Effector memory CD4-positive, alpha-beta T cell (primary cell): ENCODE measurements around the gene TNS3.
"Not testable (repeated sequence)": the region's sequence is repeated elsewhere in the genome, so short reads cannot be mapped to it uniquely, and the experiment has no call there.

ENCODE experiments used
- DNase-seq, 3 donors: peaks; one replicate each; pipeline ENCODE4 v3.0.0-alpha.2; 2020
- H3K27ac ChIP-seq: 2 replicates; pipeline ENCODE4 v1.7.0; 2013; ENCODE audit warnings: mild to moderate bottlenecking, low read length, moderate library complexity; ENCODE audit not compliant: insufficient read depth, poor library complexity, severe bottlenecking
- H3K27me3 ChIP-seq: replicated peaks from 2 replicates; pipeline ENCODE4 v1.7.0; 2013; ENCODE audit warnings: mild to moderate bottlenecking, low read length; ENCODE audit not compliant: insufficient read depth, control insufficient read depth, poor library complexity, severe bottlenecking
- H3K36me3 ChIP-seq: 2 replicates; pipeline ENCODE4 v1.7.0; 2013; ENCODE audit warnings: mild to moderate bottlenecking, low read length, moderate library complexity; ENCODE audit not compliant: control insufficient read depth, insufficient read depth
- H3K4me1 ChIP-seq: 2 replicates; pipeline ENCODE4 v1.7.0; 2013; ENCODE audit warnings: low read length, mild to moderate bottlenecking; ENCODE audit not compliant: control insufficient read depth, insufficient read depth, poor library complexity, severe bottlenecking
- H3K4me3 ChIP-seq: 2 replicates; pipeline ENCODE4 v1.7.0; 2013; ENCODE audit warnings: low read length, low read depth, mild to moderate bottlenecking; ENCODE audit not compliant: insufficient read depth, poor library complexity, severe bottlenecking
- H3K9me3 ChIP-seq: 2 replicates; pipeline ENCODE4 v1.7.0; 2013; ENCODE audit warnings: mild to moderate bottlenecking, low read length, moderate library complexity; ENCODE audit not compliant: control insufficient read depth

TNS3 gene

GRCh38 chr7:47441796-47442604, 139.9 kb downstream of the TNS3 start:
- H3K27ac ChIP-seq = no peak overlapping the region
- no peaks in the 10 kb centered on the region for H3K9me3 ChIP-seq
- no peak overlapping the region for H3K4me3 ChIP-seq
- DNase-seq = no peak
- no peaks in the 10 kb centered on the region for H3K27me3 ChIP-seq
- H3K36me3 ChIP-seq = no peaks in the 10 kb centered on the region
- no peaks in the 10 kb centered on the region for H3K4me1 ChIP-seq

- H3K4me3 ChIP-seq, H3K27ac ChIP-seq, DNase-seq, H3K4me1 ChIP-seq, H3K36me3 ChIP-seq, H3K27me3 ChIP-seq, H3K9me3 ChIP-seq: not testable (repeated sequence)
Measured at GRCh38 chr7:47441048-47441447, 140.9 kb downstream of the TNS3 start.

GRCh38 chr7:47440320-47440719, 141.6 kb downstream of the TNS3 start:
- no peaks in the 10 kb centered on the region for H3K9me3 ChIP-seq
- H3K4me3 ChIP-seq = no peak overlapping the region
- no peaks in the 10 kb centered on the region for H3K36me3 ChIP-seq
- H3K4me1 ChIP-seq = no peaks in the 10 kb centered on the region
- no peak for DNase-seq
- H3K27ac ChIP-seq = no peak overlapping the region
- no peaks in the 10 kb centered on the region for H3K27me3 ChIP-seq

GRCh38 chr7:47439181-47439667, 142.7 kb downstream of the TNS3 start:
- Histone ChIP-seq H3K36me3 (no peaks in the 10 kb centered on the region), H3K27me3 (no peaks in the 10 kb centered on the region), H3K4me1 (no peaks in the 10 kb centered on the region), H3K27ac (no peak overlapping the region), H3K9me3 (no peaks in the 10 kb centered on the region), H3K4me3 (no peak overlapping the region)
- no peak for DNase-seq

GRCh38 chr7:47438411-47439029, 143.4 kb downstream of the TNS3 start:
- Histone ChIP-seq H3K4me3 (no peak overlapping the region), H3K36me3 (no peaks in the 10 kb centered on the region), H3K9me3 (no peaks in the 10 kb centered on the region), H3K27ac (no peak overlapping the region), H3K4me1 (no peaks in the 10 kb centered on the region), H3K27me3 (no peaks in the 10 kb centered on the region)
- no peak for DNase-seq

GRCh38 chr7:47435889-47436312, 146.0 kb downstream of the TNS3 start:
- no peaks in the 10 kb centered on the region for H3K4me1 ChIP-seq
- no peak overlapping the region for H3K4me3 ChIP-seq
- no peaks in the 10 kb centered on the region for H3K27me3 ChIP-seq
- H3K9me3 ChIP-seq = no peaks in the 10 kb centered on the region
- no peak overlapping the region for H3K27ac ChIP-seq
- H3K36me3 ChIP-seq = no peaks in the 10 kb centered on the region
- DNase-seq = no peak

GRCh38 chr7:47433564-47433895, 148.4 kb downstream of the TNS3 start:
- H3K27me3 ChIP-seq = no peaks in the 10 kb centered on the region
- DNase-seq = no peak
- H3K27ac ChIP-seq = no peak overlapping the region
- no peak overlapping the region for H3K4me3 ChIP-seq
- no peaks in the 10 kb centered on the region for H3K9me3 ChIP-seq
- no peaks in the 10 kb centered on the region for H3K4me1 ChIP-seq
- H3K36me3 ChIP-seq = no peaks in the 10 kb centered on the region

- Histone ChIP-seq H3K9me3 (no peaks in the 10 kb centered on the region), H3K27me3 (no peaks in the 10 kb centered on the region), H3K36me3 (no peaks in the 10 kb centered on the region), H3K4me3 (no peak overlapping the region), H3K27ac (no peak overlapping the region), H3K4me1 (no peaks in the 10 kb centered on the region)
- DNase-seq = no peak
Measured at GRCh38 chr7:47432671-47433563, 149.0 kb downstream of the TNS3 start.

- Histone ChIP-seq H3K27ac (no peak overlapping the region), H3K27me3 (no peaks in the 10 kb centered on the region), H3K36me3 (no peaks in the 10 kb centered on the region), H3K9me3 (no peaks in the 10 kb centered on the region), H3K4me1 (no peaks in the 10 kb centered on the region), H3K4me3 (no peak overlapping the region)
- DNase-seq = no peak
Measured at GRCh38 chr7:47430422-47430821, 151.5 kb downstream of the TNS3 start.
